Liver (tissue), 9 donors: ENCODE results near the gene ARID5B. TPM values are rescaled to one million over a fixed set of nuclear protein-coding genes. Genes with fewer than 3 reads are reported as not detected.

Experiments used
- DNase-seq: peaks from one replicate; pipeline ENCODE4 v3.0.0-alpha.2; 2017; ENCODE audit warnings: low spot score
- H3K27ac ChIP-seq, 2 donors: one replicate each; pipeline ENCODE4 v1.7.0; 2013; ENCODE audit warnings: inconsistent platforms in 2 of 2, low read length in 2 of 2, control low read depth in 1 of 2, low read depth in 1 of 2, mild to moderate bottlenecking in 1 of 2
- H3K27me3 ChIP-seq, 4 donors: one replicate each; pipeline versions ENCODE4 v1.6.1 to v1.7.0; 2013; ENCODE audit warnings: low read length in 3 of 4, inconsistent platforms in 1 of 4, mild to moderate bottlenecking in 1 of 4, moderate library complexity in 1 of 4; ENCODE audit not compliant: control insufficient read depth in 4 of 4, insufficient read depth in 4 of 4
- H3K36me3 ChIP-seq, 4 donors: one replicate each; pipeline versions ENCODE4 v1.6.1 to v1.7.0; 2013; ENCODE audit warnings: low read length in 3 of 4, mild to moderate bottlenecking in 3 of 4, low read depth in 1 of 4, moderate library complexity in 1 of 4; ENCODE audit not compliant: control insufficient read depth in 4 of 4, insufficient read depth in 3 of 4
- H3K4me1 ChIP-seq, 4 donors: one replicate each; pipeline versions ENCODE4 v1.6.1 to v1.7.0; 2013; ENCODE audit warnings: low read length in 3 of 4, mild to moderate bottlenecking in 3 of 4, moderate library complexity in 1 of 4; ENCODE audit not compliant: control insufficient read depth in 4 of 4, insufficient read depth in 4 of 4
- H3K4me3 ChIP-seq, 3 donors: one replicate each; pipeline versions ENCODE4 v1.6.1 to v1.7.0; 2013; ENCODE audit warnings: low read length in 3 of 3, control low read depth in 1 of 3, low read depth in 1 of 3, mild to moderate bottlenecking in 1 of 3
- H3K9ac ChIP-seq, 2 donors: one replicate each; pipeline ENCODE4 v1.7.0; 2013; ENCODE audit warnings: low read length in 2 of 2, mild to moderate bottlenecking in 2 of 2, moderate library complexity in 2 of 2, control low read depth in 1 of 2, low read depth in 1 of 2
- H3K9me3 ChIP-seq, 4 donors: one replicate each; pipeline versions ENCODE4 v1.6.1 to v1.7.0; 2013; ENCODE audit warnings: low read length in 3 of 4; ENCODE audit not compliant: control insufficient read depth in 4 of 4
- CTCF ChIP-seq: fragments of 150-350 bp; IDR thresholded peaks from 2 replicates; pipeline ENCODE4 v1.5.1; 2017; ENCODE audit warnings: improper control_type of control experiment, low read depth, low read length; ENCODE audit not compliant: missing input control
- EGR1 ChIP-seq, 2 donors: IDR thresholded peaks; 2 replicates each; pipeline ENCODE4 v1.6.1; 2016 to 2018; ENCODE audit warnings: antibody characterized with exemption in 2 of 2, low read depth in 2 of 2
- FOXA1 ChIP-seq: IDR thresholded peaks from 2 replicates; pipeline ENCODE4 v1.6.1; 2016; ENCODE audit warnings: antibody characterized with exemption
- FOXA2 ChIP-seq: IDR thresholded peaks from 2 replicates; pipeline ENCODE4 v1.6.1; 2016; ENCODE audit warnings: antibody characterized with exemption
- GABPA ChIP-seq, 2 donors: IDR thresholded peaks in 1 of 2; conservative IDR thresholded peaks in 1 of 2; 2 replicates each; pipeline ENCODE4 v1.6.1; 2016; ENCODE audit warnings: antibody characterized with exemption in 2 of 2, mild to moderate bottlenecking in 1 of 2, moderate library complexity in 1 of 2
- HNF4A ChIP-seq, 2 donors: conservative IDR thresholded peaks; 2 replicates each; pipeline ENCODE4 v1.6.1; 2016; ENCODE audit warnings: antibody characterized with exemption in 2 of 2, mild to moderate bottlenecking in 2 of 2
- HNF4G ChIP-seq: IDR thresholded peaks from 2 replicates; pipeline ENCODE4 v1.6.1; 2016; ENCODE audit warnings: antibody characterized with exemption
- JUND ChIP-seq, 2 donors: IDR thresholded peaks; 2 replicates each; pipeline ENCODE4 v1.6.1; 2016; ENCODE audit warnings: antibody characterized with exemption in 2 of 2
- MAX ChIP-seq: IDR thresholded peaks from 2 replicates; pipeline ENCODE4 v1.6.1; 2016; ENCODE audit warnings: antibody characterized with exemption
- NR2F2 ChIP-seq: IDR thresholded peaks from 2 replicates; pipeline ENCODE4 v1.6.1; 2016; ENCODE audit warnings: antibody characterized with exemption
- RAD21 ChIP-seq, 2 donors: IDR thresholded peaks; 2 replicates each; pipeline ENCODE4 v1.6.1; 2016; ENCODE audit warnings: antibody characterized with exemption in 2 of 2, mild to moderate bottlenecking in 2 of 2
- REST ChIP-seq: IDR thresholded peaks from 2 replicates; pipeline ENCODE4 v1.6.1; 2016; ENCODE audit warnings: antibody characterized with exemption, mild to moderate bottlenecking
- SP1 ChIP-seq: IDR thresholded peaks from 2 replicates; pipeline ENCODE4 v1.6.1; 2018; ENCODE audit warnings: antibody characterized with exemption, mild to moderate bottlenecking
- TAF1 ChIP-seq: conservative IDR thresholded peaks from 2 replicates; pipeline ENCODE4 v1.6.1; 2016; ENCODE audit warnings: antibody characterized with exemption, mild to moderate bottlenecking
- YY1 ChIP-seq: IDR thresholded peaks from 2 replicates; pipeline ENCODE4 v1.6.1; 2016; ENCODE audit warnings: antibody characterized with exemption, mild to moderate bottlenecking
- WGBS: extraction: QIAGEN DNeasy Blood & Tissue Kit; methylation state at CpG from one replicate; pipeline ENCODE4 v1.1.7; 2013; 5-methylcytosine and 5-hydroxymethylcytosine counted together
- polyA plus RNA-seq, 2 donors: library from polyadenylated mRNA; stranded (reverse) in 1 of 2; unstranded in 1 of 2; fragments of 200-250 nt in 1 of 2; fragments of >200 nt in 1 of 2; fragmentation: Nextera tagmentation in 1 of 2; extraction: Ambion mirVana in 1 of 2; gene quantifications; one replicate each; pipeline versions ENCODE4 v1.2.1 to v1.2.3, GENCODE V29; 2013 to 2015
- total RNA-seq, 2 donors: library from RNA; depleted of rRNA; stranded (reverse); fragments of >200 nt; gene quantifications; one replicate each; pipeline ENCODE4 v1.2.3, GENCODE V29; 2014
- TF ChIP-seq, protein P1 (sequence below): IDR thresholded peaks from 2 replicates; pipeline ENCODE4 v1.6.1; 2016; ENCODE audit warnings: antibody characterized with exemption
- TF ChIP-seq, protein P2 (sequence below): IDR thresholded peaks from 2 replicates; pipeline ENCODE4 v1.6.1; 2016; ENCODE audit warnings: antibody characterized with exemption
- donor health status: healthy.
- donor health status: healthy.
- donor health status: healthy.
- donor health status: healthy.
- donor health status: healthy.

The ARID5B gene
- total and polyA plus RNA-seq, 4 donors = 1.3 to 6.4 (median 5.2) TPM

DNA sequence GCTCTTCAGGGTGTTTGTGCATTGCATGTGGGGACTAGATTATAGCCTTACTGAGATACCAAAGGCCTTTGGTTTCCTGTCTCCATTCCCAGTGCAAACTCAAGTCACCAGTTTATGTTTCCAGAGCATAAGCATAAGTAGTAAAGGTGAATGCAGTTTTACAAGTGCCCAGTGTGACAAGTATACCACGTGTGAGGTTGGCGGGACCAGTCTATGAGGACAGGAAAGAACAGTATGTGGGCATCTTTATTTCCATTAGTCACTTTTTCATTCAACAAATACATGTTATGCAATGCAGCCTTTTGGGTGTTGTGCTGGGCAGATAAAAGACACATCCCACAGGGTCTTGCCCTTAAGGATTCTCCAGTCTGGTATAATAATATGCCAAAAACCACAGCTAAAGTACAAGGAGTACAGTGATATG, 146.5 kb downstream of the ARID5B start:
- no peak for DNase-seq
- H3K27me3 ChIP-seq = no peaks in the 10 kb centered on the region
- TF ChIP-seq MAX (no peak), EGR1 (IDR thresholded peaks at IDR 0.05; ENCODE audit: low read depth in 2 of 2) (no peak), YY1 (no peak), GABPA (IDR thresholded peaks at IDR 0.05 in 1 of 2, conservative IDR thresholded peaks at IDR 0.05 in 1 of 2) (no peak), HNF4A (conservative IDR thresholded peaks at IDR 0.05) (no peak)
- WGBS = 74% methylated on average over 2 of the region's 2 CpGs
- H3K9me3 ChIP-seq = no peaks in the 10 kb centered on the region
- peaks cover 6 to 41% (median 17%) of the 10 kb centered on the region in 4 donors for H3K4me1 ChIP-seq
- H3K36me3 ChIP-seq = peaks cover 3 to 9% (median 6%) of the 10 kb centered on the region in 4 donors
- no peak overlapping the region for H3K4me3 ChIP-seq
- H3K9ac ChIP-seq = peak overlapping the region in 1 of 2 donors; percentile 99
- H3K27ac ChIP-seq = peak overlapping the region; percentile 87 to 93

GRCh38 chr10:62048470-62048869, 147.0 kb downstream of the ARID5B start:
- Histone ChIP-seq H3K27me3 (no peaks in the 10 kb centered on the region), H3K9me3 (no peaks in the 10 kb centered on the region), H3K27ac (peak overlapping the region; percentile 87 to 93), H3K4me3 (peak overlapping the region in 1 of 3 donors; percentile 31), H3K4me1 (peaks cover 6 to 38% (median 17%) of the 10 kb centered on the region in 4 donors), H3K9ac (peak overlapping the region; percentile 41 to 99), H3K36me3 (peaks cover 4 to 13% (median 7%) of the 10 kb centered on the region in 4 donors)
- DNase-seq = no peak
- no peak for TF ChIP-seq HNF4A (conservative IDR thresholded peaks at IDR 0.05)
- TF ChIP-seq EGR1 (IDR thresholded peaks at IDR 0.05; ENCODE audit: low read depth in 2 of 2) = no peak
- TF ChIP-seq REST = no peak
- TF ChIP-seq CTCF = no peak
- no peak for TF ChIP-seq MAX
- TF ChIP-seq FOXA1 = no peak
- TF ChIP-seq JUND (IDR thresholded peaks at IDR 0.05) = no peak
- TF ChIP-seq RAD21 (IDR thresholded peaks at IDR 0.05) = no peak
- TF ChIP-seq, protein P1, sequence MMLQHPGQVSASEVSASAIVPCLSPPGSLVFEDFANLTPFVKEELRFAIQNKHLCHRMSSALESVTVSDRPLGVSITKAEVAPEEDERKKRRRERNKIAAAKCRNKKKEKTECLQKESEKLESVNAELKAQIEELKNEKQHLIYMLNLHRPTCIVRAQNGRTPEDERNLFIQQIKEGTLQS = no peak
- no peak for TF ChIP-seq HNF4G
- TF ChIP-seq FOXA2 = no peak
- TF ChIP-seq YY1 = no peak
- no peak for TF ChIP-seq TAF1
- no peak for TF ChIP-seq NR2F2
- TF ChIP-seq SP1 = no peak
- TF ChIP-seq, protein P2, sequence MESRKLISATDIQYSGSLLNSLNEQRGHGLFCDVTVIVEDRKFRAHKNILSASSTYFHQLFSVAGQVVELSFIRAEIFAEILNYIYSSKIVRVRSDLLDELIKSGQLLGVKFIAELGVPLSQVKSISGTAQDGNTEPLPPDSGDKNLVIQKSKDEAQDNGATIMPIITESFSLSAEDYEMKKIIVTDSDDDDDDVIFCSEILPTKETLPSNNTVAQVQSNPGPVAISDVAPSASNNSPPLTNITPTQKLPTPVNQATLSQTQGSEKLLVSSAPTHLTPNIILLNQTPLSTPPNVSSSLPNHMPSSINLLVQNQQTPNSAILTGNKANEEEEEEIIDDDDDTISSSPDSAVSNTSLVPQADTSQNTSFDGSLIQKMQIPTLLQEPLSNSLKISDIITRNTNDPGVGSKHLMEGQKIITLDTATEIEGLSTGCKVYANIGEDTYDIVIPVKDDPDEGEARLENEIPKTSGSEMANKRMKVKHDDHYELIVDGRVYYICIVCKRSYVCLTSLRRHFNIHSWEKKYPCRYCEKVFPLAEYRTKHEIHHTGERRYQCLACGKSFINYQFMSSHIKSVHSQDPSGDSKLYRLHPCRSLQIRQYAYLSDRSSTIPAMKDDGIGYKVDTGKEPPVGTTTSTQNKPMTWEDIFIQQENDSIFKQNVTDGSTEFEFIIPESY = no peak
- WGBS = 72% methylated on average over 5 of the region's 5 CpGs
